GM18511 (cell line): ENCODE data around the gene MED7.
A peak's percentile ranks its signal among the peaks of the same experiment; 100 is the strongest.
"Not testable (repeated sequence)": the region's sequence is repeated elsewhere in the genome, so short reads cannot be mapped to it uniquely, and the experiment has no call there.

Experiments used
- ATAC-seq: cut with Tn5 transposase; IDR thresholded peaks from one replicate; pipeline ENCODE4 v1.9.1; 2021; ENCODE audit warnings: mild to moderate bottlenecking, moderate library complexity; ENCODE audit not compliant: unreplicated experiment

Gene MED7, protein sequence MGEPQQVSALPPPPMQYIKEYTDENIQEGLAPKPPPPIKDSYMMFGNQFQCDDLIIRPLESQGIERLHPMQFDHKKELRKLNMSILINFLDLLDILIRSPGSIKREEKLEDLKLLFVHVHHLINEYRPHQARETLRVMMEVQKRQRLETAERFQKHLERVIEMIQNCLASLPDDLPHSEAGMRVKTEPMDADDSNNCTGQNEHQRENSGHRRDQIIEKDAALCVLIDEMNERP

DNA sequence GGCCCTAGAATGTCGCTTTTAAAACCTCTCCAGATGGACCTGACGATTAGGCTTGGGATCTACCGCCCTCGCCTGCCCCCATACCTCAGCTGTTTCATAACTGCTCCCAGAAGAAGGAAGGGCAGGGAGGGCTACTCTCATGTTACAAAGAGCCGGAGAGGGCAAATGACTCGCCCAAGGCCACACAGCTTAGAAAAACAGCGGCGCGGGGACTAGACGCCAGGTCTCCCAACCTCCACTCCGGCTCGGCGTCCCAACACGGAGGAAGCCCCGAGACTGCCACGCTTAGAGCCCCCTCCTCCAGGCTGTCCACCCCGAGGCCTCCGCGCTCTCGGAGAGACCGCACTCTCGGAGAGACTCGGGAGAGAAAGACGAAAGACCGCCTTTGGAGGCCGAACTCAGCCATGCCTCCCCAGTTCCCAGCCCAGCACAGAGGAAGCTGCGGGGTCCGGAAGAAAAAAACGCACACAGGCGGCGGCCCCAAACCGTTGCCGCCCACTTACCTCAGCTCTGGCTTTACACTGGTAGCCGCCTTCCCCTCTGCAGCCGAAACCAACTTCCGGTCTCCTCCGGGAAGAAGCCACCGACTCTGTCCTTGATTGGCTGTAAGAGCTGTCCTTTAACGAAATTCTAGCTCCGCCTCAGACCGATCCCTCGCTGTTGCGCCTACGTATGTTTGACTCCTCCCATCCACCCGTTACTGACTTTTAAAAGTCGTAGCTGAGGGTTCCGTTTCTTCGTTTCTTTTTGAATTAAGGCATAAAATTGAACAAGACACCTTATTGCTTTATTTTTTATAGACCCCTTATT is at the start of gene MED7:
Gene MED7 (minus strand): TSS at position 549 of the 810 bp plus-strand sequence. CDS start 3,434 bp downstream, outside the sequence.
- peak; percentile 100 for ATAC-seq

DNA sequence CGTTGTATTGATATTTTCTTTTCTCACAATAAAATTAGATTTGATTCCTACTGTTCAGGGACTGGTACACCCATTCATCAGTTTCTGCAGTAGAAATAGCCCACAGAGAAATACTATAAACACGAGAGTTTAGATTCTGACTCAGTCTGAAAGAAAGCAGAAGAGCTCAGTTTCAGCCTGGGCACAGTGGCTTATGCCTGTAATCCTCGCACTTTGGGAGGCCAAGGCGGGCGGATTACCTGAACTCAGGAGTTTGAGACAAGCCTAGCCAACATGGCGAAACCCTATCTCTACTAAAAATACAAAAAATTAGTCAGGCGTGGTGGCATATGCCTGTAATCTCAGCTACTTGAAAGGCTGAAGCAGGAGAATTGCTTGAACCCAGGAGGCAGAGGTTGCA is 46.6 kb upstream of the MED7 start:
- ATAC-seq = peak; percentile 86

DNA sequence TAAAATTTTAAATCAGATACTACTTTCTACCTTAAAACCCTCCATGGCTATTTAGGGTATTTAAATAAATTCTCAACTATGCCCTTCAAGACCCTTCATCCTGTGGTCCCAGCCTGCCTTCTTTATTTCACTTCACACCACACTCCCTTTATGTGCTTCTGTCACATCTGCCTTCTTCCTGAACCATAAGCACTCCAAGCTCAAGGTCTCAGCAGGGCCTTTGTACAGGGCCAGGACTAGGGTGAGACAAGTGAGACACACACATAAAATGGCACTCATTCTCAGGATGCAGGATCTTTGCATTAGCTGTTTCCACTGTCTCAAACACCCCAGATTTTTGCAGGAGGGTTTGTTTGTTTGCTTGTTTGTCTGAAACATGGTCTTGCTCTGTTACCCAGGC is 45.6 kb upstream of the MED7 start:
- ATAC-seq = no peak

DNA sequence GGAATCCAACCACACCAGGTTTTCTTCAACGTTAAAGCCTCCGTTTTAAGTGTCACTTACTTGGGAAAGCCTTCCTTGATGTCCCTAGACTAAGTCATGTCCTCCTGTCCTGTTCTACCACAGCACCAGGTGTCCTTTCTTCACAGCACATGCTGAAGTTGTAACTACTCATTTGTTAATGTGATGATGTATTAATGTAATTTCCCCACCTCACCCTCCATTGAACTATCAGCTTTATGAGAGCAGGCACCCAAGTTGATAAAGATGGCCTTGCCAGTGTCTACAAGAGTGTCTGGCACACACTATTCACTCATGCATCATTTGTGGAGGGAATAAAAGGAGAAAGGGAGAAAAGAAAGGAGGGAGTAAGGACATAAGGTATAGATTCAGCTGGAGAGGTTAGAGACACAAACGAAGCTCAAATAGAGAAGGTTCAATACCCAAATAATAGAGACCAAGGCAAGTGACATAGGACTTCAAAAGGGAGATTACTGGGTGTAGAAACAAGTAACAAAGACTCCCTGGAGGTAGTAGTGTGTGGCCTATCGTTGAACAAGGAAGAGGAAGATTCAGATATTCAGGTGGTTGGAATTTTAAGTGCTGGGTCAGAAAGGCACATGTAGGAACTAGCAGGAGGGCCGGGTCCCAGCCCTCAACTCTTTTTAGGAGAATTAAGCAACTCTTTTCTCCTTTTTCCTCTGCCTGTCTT is 44.5 kb upstream of the MED7 start:
- ATAC-seq = no peak

- no peak for ATAC-seq
These were observed 43.8 kb upstream of the MED7 start for GRCh38 chr5:157186309-157187045.

DNA sequence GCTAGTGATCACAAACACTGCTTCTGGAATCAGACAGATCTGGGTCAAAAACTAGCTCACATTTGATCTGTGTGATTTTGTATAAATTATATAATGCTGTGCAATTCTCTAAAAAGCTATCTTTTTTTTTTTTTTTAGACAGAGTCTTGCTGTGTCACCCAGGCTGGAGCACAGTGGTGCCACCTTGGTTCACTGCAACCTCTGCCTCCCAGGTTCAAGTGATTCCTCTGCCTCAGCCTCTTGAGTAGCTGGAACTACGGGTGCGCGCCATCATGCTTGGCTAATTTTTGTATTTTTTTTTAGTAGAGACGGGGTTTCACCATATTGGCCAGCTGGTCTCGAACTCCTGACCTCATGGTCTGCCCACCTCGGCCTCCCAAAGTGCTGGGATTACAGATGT is 42.5 kb upstream of the MED7 start:
- not testable (repeated sequence) for ATAC-seq

- no peak for ATAC-seq
These were observed 41.5 kb upstream of the MED7 start for GRCh38 chr5:157184117-157184670.

DNA sequence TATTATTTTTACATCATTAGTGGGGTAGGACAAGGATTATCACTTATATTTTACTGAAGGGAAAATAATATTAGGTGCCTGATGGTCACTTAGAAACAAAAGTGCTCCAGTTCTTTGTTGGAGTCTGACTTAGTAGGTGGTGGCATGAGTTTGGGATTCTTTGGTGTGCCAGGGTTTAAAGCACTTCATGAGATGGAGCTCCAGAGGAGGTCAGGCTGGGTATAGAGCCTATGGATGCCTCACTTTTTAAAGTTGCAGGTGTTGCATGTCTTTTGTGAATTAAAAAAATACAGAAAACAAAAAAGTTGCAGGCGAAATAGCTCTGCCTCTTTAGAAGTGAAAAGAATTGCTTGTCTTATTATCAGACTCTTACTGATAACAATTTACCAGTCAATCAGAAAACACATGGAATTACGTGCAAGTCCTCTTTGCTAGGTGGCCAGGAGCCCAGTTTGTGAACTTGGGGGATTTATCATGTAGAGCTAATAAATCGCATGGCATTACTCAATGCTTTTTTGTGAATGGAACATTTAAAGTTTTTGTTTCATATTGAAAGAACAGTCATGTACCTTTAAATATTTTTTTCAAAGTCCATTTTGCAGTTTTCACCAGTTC is 39.6 kb upstream of the MED7 start:
- no peak for ATAC-seq

DNA sequence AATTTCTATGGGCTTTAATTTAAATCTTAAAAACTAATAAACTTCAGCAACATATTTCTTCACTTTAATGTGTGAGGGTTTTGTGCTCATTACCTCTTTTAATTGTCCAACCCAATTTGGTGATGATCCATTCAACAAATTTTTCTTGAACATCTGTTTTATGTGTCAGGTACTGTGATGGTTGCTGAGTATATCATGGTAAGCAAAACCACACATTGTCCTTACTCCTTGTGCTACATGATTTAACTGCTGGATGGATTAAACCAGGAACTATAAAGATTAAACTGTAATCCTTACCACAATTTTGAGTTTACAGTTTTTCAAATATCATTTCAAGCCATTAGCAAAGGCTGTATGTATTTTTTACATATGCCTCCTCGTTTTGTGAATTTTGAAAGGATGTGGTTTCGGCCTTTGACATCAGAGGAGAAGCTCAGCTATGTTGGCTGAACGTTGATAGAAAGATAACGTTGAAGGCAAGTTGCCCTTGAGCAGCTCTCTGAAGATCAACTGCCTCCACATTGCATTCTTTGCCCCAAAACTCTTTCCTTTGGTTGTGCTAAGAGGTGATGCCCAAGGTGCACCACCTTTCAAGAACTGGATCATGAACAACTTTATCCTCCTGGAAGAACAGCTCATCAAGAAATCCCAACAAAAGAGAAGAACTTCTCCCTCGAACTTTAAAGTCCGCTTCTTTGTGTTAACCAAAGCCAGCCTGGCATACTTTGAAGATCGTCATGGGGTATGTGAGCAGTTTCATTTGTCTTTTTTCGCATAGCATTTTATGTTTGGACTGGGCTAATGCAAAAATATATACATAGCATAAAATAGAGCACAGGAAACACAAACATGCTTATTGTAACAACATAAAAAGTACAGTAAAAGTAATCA is 38.0 kb upstream of the MED7 start, which contains the start of gene ITK:
Gene ITK (plus strand): TSS at position 467 of the 891 bp plus-strand sequence. CDS start 138 bp downstream, at position 605.
- ATAC-seq = no peak

GRCh38 chr5:157178966-157179365 is 36.3 kb upstream of the MED7 start:
- ATAC-seq = no peak

DNA sequence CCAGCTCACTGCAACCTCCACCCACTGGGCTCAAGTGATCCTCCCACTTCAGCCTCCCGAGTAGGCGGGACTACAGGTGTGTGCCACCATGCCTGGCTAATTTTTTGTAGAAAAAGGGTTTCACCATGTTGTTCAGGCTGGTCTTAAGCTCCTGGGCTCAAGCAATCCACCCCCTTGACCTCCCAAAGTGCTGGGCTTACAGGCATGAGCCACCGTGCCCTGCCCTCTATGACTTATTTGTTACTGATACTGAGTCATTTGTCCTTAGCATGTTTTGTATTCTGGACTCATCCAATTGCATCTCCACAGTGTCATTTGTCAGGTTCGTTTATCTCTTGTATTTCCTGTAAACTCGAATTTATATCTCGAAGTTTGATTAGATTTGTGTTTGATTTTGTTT is 35.3 kb upstream of the MED7 start:
- no peak for ATAC-seq

GRCh38 chr5:157175071-157175612 is 32.5 kb upstream of the MED7 start:
- no peak for ATAC-seq

DNA sequence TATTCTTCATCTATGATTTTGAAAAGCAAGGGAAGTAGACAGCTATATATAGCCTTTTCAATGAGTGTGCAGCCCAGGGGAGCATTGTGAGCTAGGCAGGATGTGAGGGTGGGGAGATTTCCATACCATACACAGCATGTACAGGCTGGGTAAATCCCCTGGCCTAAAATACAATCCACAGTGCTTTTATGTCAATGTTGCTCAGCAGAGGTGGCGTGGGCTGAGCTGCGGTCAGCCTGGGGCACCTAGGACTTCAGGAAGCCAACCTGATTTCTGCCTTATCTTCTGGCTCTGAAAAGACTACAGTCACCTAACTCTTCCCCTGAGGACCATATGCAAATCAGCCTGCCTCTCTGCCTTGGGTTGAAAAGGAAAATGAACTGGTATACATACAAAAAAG is 29.7 kb upstream of the MED7 start:
- ATAC-seq = peak; percentile 99

DNA sequence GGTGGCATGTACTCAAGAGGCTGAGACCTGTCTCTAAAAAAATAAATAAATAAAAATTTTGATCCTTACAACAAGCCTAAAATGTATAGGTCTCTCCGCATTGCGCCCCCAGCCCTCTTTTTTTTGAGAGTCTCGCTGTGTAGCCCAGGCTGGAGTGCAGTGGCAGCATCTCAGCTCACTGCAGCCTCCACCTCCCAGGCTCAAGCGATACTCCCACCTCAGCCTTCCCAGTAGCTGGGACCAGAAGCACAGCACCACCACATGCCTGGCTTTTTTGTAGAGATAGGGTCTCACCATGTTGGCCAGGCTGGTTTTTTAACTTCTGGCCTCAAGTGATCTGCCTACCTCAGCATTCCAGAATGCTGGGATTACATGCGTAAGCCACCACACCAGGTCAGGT is 25.6 kb upstream of the MED7 start:
- no peak for ATAC-seq

GRCh38 chr5:157167214-157167621 is 24.6 kb upstream of the MED7 start:
- ATAC-seq = no peak

DNA sequence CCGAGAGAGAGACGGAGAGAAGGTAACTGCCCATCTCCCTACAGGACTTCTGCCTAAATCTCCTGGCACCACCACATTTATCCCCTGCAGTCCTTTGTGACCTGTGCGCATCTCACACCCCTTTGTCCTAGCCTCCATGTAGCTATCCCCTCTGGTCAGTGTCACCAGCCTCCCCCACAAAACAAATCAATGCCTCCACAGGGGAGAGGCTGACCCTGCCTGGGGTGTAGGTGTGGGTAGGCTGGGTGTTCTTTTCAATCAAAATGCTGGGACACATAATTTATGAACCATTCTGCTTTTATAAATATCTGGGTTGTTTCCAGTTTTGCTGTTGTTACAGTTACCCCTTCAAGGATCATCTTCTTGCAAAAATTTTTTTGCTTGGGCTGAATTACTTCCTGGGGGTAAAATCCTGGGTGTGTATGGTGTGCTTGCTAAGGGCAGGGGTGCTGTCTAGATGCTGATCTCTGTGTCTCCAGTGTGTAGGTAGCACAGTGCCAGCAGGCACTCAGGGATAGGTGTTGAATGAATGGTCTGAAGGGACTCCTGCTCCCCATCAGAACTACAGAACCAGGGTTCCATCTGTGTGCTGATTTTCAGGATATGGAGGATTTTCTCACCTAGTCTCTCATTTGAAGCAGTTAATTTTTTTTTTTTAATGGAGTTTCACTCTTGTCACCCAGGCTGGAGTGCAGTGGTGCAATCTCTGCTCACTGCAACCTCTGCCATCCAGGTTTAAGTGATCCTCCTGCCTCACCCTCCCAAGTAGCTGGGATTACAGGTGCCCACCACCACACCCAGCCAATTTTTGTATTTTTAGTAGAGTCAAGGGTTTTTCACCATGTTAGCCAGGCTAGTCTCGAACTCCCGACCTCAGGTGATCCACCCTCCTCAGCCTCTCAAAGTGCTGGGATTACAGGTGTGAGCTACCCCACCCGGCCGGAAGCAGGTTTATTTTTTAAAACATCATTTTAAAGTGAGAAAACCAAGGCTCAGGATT is 23.8 kb upstream of the MED7 start, which contains the start of gene GARIN3:
Gene GARIN3 (minus strand): TSS at position 51 of the 1,000 bp plus-strand sequence. CDS start 96 bp downstream, outside the sequence.
- ATAC-seq = no peak

DNA sequence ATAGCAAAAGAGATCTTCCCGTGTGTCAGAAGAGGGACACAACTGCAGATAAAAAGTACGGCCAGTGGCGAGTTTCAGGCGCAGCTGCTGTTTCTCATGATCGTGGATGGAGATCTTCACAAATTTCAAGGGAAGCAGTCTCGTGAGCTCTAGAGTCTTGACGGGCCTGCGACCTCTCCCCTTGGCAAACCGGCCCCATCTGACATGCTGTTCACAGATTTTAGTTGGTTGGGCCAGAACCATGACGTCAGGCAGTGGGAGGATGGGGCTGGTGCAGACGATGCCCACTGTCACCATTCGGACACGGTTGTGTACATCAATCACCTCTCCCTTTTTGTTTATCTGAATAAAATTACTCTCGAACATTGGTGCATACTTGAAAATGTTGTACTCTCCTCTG is 23.0 kb upstream of the MED7 start:
- no peak for ATAC-seq

GRCh38 chr5:157165261-157165660 is 22.6 kb upstream of the MED7 start:
- ATAC-seq = no peak
